GM21390 (cell line): ENCODE data around the gene TGFBR2.
"Not testable (repeated sequence)": the region's sequence is repeated elsewhere in the genome, so short reads cannot be mapped to it uniquely, and the experiment has no call there.

Source experiments
- ATAC-seq: cut with Tn5 transposase; IDR thresholded peaks from one replicate; pipeline ENCODE4 v1.9.1; 2021; ENCODE audit not compliant: unreplicated experiment

Gene TGFBR2

GRCh38 chr3:30617653-30618052, 11.3 kb downstream of the TGFBR2 start:
- ATAC-seq = no peak

GRCh38 chr3:30618526-30618925, 12.1 kb downstream of the TGFBR2 start:
- ATAC-seq = no peak

DNA sequence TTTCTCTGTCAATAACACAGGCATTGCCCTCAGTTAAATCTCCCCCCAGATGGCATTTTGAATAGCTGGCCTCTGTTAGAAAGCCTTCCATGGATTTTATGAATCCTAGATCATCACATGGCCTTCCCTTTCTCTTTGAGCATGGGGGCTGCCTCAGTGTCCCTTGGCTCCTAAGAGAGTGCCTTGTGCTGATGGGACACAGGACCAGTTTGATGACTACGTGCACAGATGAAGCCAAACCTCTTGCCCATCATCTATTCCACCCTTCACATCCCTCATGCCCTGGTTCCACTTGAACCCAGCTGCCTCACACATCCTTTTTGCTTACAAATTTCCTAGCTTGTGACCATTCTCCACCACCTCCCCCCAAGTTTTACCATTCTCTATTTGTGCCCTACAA, 12.9 kb downstream of the TGFBR2 start:
- ATAC-seq = no peak

DNA sequence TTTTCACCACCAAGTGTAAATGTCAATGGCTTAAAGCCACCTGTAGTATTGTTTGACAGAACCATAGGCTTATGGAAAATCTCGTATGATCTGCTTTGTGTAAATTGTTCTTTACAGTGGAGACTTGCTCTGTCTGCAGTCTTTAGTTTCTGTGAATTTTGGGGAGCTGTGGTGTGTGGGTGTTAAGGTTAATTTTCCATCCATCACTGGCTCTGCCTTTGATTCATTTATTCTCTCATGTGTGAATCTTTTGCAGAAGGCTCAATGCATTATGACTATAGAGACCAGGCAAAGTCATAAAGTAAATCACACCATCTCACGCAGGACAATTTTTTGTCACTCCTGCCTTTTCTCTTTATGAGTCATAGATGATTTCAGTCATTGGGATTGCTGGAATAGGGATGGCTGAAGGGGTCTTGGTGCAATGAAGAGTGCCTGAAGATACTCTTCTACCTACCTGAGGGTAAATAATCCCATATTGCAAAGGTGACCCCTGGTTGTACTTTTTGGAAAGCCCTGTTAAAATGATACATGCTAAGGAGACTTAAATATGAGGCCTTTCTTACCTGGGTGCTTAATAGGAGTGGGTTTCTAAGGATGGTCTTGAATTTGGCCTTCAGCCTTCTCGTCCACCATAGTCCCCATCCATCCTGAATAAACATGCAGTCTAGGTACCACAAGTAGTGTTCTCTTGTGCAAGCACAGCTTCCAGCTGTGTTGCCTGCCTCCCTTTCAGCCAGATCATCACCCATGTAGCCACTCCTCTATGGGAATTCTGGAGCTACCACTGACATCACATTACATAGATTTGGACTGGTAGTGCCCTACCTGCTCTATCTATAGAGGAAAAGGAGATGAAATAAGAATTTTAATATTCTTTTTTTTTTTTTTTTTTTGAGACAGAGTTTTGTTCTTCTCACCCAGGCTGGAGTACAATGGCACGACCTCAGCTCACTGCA, 14.3 kb downstream of the TGFBR2 start:
- ATAC-seq = no peak

GRCh38 chr3:30621576-30621975, 15.2 kb downstream of the TGFBR2 start:
- ATAC-seq = no peak

DNA sequence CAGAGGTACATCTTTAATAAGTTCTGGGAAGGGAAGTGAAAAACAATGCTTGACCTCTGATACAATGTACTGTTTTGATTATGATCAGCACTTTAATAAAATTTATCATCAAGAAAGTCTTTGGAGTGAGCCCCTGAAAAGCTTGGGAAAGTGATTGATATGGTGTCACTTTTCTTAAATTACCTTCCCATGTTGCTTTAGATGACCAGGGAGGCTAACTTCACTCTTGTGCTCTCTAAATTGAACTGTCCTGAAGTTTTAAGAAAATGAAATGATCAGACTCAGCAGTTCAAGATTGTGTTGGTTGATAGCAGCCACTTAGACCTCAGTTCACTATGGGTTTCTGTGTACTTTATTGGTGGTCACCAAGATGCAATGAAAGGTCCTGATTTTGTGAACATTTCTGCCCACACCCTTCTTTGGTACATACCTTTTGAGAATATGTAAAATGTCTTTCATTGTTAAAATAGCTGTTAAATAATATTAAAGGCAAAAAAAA, 15.7 kb downstream of the TGFBR2 start:
- no peak for ATAC-seq

DNA sequence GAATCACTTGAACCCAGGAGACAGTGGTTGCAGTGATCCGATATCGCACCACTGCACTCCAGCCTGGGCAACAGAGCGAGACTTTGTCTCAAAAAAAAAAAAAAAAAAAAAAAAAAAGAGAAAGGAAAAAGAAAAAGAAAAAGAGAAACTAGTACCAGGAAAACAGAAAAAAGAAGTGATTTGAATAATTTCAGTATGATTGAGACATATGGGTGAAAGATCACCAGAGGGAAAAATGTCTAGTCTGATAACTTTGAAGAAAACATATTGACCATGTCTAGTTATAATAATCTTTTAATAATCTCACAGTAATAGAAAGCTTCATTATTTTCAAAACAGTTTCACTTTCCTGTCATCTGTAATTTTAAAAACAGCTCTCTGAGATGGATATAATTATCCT, 16.4 kb downstream of the TGFBR2 start:
- ATAC-seq = no peak

- ATAC-seq = no peak
Measured at GRCh38 chr3:30623351-30623750, 16.9 kb downstream of the TGFBR2 start.

DNA sequence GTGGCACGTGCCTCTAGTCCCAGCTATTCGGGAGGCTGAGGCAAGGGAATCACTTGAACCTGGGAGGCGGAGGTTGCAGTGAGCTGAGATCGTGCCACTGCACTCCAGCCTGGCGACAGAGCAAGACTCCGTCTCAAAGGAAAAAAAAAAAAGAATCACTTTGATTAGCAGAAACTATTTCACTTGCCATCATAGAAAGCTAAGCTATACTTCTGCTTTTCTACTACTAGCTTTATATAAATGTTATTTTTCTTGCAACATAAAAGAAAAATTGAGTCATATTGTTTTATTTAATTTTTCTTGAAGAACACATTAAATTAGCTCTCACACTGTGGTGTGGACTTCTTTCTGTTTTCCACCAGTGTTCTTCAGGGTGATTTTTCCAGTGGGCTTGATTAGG, 18.1 kb downstream of the TGFBR2 start:
- ATAC-seq = not testable (repeated sequence)

- no peak for ATAC-seq
Measured at GRCh38 chr3:30625541-30626438, 19.4 kb downstream of the TGFBR2 start.

DNA sequence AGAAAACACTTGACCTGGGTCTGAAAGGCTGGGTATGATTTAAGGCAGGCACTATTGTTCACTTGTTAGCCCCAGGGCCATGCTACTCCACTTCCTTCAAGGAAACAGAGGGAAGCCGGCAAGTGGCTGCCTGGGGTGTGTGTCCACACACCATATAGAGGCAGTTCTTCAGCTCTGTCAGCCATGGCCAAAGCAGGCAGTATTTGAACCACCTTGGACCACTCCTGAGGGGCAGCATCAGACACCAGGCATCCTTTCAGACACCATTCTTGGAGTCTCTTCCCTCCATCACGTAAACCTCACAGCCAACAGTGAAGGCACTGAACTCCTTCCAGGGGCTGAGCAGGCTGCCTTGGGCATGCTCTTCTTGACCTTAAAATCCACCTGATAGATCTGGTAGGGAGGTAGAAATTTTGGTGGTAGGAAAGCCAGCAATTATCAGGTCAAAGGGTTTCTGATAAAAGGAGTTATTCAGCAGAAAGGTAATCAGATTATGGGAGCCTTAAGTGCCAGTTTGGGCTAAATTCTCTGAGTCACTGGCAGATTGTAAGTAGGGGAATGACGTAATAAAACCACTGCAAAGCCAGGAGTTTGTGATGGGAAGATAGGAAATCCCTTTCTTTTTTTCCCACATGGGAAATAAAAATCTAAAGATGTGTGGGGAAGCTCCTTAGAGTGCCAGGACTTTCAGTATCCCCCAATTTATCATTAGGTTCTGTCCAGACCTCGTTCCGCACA, 20.2 kb downstream of the TGFBR2 start:
- no peak for ATAC-seq

DNA sequence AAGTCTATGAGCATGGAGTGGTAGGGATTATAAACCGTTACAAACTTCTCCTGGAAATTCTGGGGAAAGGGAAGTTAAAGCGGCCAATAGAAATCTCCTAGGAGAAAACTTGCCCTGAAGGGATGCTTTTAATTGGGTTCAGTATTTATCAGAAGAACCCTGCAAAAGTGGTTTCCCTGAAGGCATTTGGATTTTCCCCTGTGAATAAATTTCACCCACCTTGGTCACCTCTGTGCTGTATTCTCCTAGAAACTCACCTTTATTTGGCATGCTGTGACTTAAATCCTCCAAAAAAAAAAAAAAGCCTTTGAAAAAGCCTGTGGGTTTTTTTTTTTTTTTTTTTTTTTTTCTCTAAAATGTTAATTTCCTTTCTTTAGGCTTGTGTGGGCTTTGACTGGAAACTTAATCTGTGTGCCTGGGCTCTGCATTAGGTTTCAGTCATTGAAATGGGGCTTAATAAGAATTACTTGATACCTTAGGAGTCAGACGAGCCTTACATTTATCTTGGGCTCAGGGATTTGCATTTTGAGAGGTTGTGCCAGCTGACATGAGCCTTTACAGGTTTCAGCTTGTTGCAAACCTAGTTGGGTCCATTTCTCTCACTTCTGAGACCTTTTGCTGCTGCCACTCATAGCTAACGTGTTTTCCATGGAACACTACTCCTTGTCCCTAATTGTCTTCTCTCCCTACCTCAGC, 22.0 kb downstream of the TGFBR2 start:
- ATAC-seq = no peak

DNA sequence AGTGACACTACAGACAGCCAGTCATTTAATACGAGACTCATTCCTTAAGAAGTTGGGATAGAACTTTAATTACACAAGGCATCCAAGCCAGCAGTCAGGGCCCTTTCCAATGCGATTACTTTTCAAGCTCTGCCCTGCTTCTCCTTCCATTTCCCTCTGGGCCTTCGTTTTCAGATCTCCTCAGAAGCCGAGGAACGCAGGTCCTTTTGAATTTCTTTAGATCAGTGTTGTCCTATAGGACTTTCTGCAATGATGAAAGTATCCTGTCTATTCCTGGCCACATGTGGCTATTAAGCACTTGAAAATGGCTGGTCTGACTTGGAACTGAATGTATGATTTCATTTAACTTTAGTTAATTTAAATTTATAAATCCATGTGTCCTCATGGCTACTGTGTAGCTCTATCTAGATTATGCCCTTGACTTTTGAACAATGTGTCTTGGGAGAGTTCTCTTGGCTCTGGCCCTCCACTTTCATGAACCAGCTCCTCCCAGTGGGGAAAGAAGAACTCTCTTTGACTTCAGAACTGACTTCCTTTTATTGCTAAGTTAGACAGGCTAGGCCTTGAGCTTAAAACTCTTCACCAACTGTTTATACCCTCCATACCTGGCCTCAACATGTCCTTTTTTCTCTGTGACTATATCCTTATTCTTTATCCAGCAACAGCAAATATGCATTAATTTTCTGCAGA, 22.6 kb downstream of the TGFBR2 start:
- ATAC-seq = no peak

GRCh38 chr3:30629746-30630145, 23.3 kb downstream of the TGFBR2 start:
- ATAC-seq = no peak

GRCh38 chr3:30630238-30631030, 24.0 kb downstream of the TGFBR2 start:
- no peak for ATAC-seq

DNA sequence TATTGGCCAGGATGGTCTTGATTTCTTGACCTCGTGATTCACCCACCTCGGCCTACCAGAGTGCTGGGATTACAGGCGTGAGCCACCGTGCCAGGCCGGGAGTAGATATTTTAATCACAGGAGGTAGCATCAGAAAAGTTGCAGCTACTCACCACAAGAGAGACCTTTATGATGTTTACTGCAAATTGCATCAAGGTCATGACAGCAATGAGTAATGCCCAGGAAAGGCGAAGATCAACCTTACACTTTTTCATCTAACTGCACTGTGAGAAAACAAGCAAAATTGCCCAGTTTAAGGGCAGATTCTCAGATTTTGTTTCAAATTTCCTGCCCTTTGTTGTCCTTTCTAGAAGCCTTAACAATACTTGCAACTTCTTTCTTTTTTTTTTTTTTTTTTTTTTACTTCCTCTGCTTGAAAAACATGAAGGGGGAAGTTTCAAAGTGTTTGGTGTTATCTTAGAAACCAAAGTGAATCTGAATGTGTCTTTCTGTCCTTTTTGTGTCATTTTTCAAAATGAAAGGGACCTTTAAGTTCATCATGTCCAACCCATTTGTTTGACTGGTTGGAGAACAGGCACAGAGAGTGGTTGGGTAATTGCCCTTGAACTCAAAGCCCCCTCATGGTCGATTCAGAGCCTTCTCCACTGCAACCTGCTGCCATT, 25.0 kb downstream of the TGFBR2 start:
- ATAC-seq = no peak

GRCh38 chr3:30632065-30632464, 25.7 kb downstream of the TGFBR2 start:
- ATAC-seq = no peak

GRCh38 chr3:30632521-30632920, 26.1 kb downstream of the TGFBR2 start:
- ATAC-seq = no peak
